HepG2 (cell line): ENCODE results near the gene CDH22. TPM values are rescaled to one million over a fixed set of nuclear protein-coding genes. Genes with fewer than 3 reads are reported as not detected.

Experiments used
- ATAC-seq: fragments of 200-7000 bp; cut with Tn5 transposase; 3 replicates; pipeline ENCODE4 v1.9.1; 2020; ENCODE audit warnings: mild to moderate bottlenecking, moderate library complexity
- BruUV-seq: library from RNA; stranded (reverse); fragments of 400-500 nt; replicated peaks from 2 replicates; lab custom pipeline; 2021; lab: Mats Ljungman, UMichigan
- CTCF ChIA-PET: fragments of 300-600 bp; formaldehyde crosslinking; extraction: SDS; loops from one replicate; lab custom pipeline; 2021; ENCODE audit warnings: low total read pairs, inconsistent platforms, low intra/inter-chr PET ratio; lab: Yijun Ruan, JAX
- POLR2A ChIA-PET: fragments of 350-600 bp; sonication (Branson Sonifier 250); formaldehyde crosslinking; loops from one replicate; lab custom pipeline; 2020; ENCODE audit warnings: antibody characterized with exemption, inconsistent platforms; lab: Yijun Ruan, JAX
- DNase-seq: peaks from one replicate; pipeline ENCODE4 v3.0.0-alpha.2; 2015; ENCODE audit warnings: low spot score
- FAIRE-seq: peaks from 3 replicates; lab custom pipeline; 2011; peaks lifted over from hg19 to GRCh38; lab: Jason Lieb, UNC
- H2AFZ ChIP-seq: one replicate; pipeline ENCODE4 v1.6.1; 2011; ENCODE audit warnings: low read length, inconsistent platforms
- H3K27ac ChIP-seq: fragments of 300-600 bp; 3 replicates; pipeline ENCODE4 v1.8.0; 2011; ENCODE audit warnings: mixed run types, mild to moderate bottlenecking, mixed read lengths, low read length, inconsistent platforms; ENCODE audit not compliant: insufficient read depth; ENCODE audit errors: extremely low read length
- H3K27me3 ChIP-seq, 2 experiments: fragments of 200-600 bp in 1 of 2; 2 replicates in 1 of 2; 3 replicates in 1 of 2; pipeline versions ENCODE4 v1.6.0 to v1.8.0; 2011; ENCODE audit warnings: low read length in 2 of 2, mild to moderate bottlenecking in 2 of 2, moderate library complexity in 2 of 2, inconsistent platforms in 1 of 2; ENCODE audit not compliant: insufficient read depth in 2 of 2, control insufficient read depth in 1 of 2
- H3K36me3 ChIP-seq, 2 experiments: fragments of 200-600 bp in 1 of 2; replicated peaks in 1 of 2; 2 replicates in 1 of 2; 3 replicates in 1 of 2; pipeline versions ENCODE4 v1.5.1 to v1.8.0; 2011; ENCODE audit warnings: low read length in 2 of 2, inconsistent platforms in 1 of 2; ENCODE audit not compliant: insufficient read depth in 2 of 2, control insufficient read depth in 1 of 2
- H3K4me1 ChIP-seq: 2 replicates; pipeline ENCODE4 v1.5.1; 2012; ENCODE audit warnings: low read length, inconsistent platforms; ENCODE audit not compliant: insufficient read depth
- H3K4me2 ChIP-seq: 2 replicates; pipeline ENCODE4 v1.6.0; 2011; ENCODE audit warnings: low read depth, low read length, inconsistent platforms
- H3K4me3 ChIP-seq, 3 experiments: fragments of 200-600 bp in 1 of 3; sonication (generic), shearing (Covaris generic) in 1 of 3; replicated peaks in 1 of 3; 2 replicates each; pipeline ENCODE4 v1.5.1; 2011 to 2016; ENCODE audit warnings: low read length in 3 of 3, inconsistent platforms in 2 of 3, low read depth in 2 of 3, mild to moderate bottlenecking in 2 of 3, control low read depth in 1 of 3, mixed read lengths in 1 of 3; ENCODE audit not compliant: insufficient read depth in 1 of 3
- H3K79me2 ChIP-seq: one replicate; pipeline ENCODE4 v1.6.1; 2011; ENCODE audit warnings: low read length, inconsistent platforms; ENCODE audit not compliant: insufficient read depth
- H3K9ac ChIP-seq: 2 replicates; pipeline ENCODE4 v1.6.0; 2011; ENCODE audit warnings: mild to moderate bottlenecking, low read depth, low read length, inconsistent platforms; ENCODE audit not compliant: insufficient read depth
- H3K9me3 ChIP-seq: 2 replicates; pipeline ENCODE4 v1.5.1; 2012; ENCODE audit warnings: mild to moderate bottlenecking, low read length
- H4K20me1 ChIP-seq: 2 replicates; pipeline ENCODE4 v1.6.0; 2011; ENCODE audit warnings: inconsistent platforms, mild to moderate bottlenecking, low read length, moderate library complexity; ENCODE audit not compliant: insufficient read depth
- HNF4A ChIP-seq: sonication (generic); formaldehyde crosslinking; IDR thresholded peaks from 2 replicates; pipeline ENCODE4 v1.4.0; 2020; ENCODE audit warnings: missing genetic modification reagents
- PAF1 ChIP-seq: IDR thresholded peaks from 2 replicates; pipeline ENCODE4 v1.6.1; 2016; ENCODE audit warnings: missing genetic modification reagents, missing compliant biosample characterization
- ZNF230 ChIP-seq: sonication (generic); formaldehyde crosslinking; IDR thresholded peaks from 2 replicates; pipeline ENCODE4 v1.4.0; 2020; ENCODE audit warnings: mild to moderate bottlenecking, missing genetic modification reagents
- WGBS: methylation state at CpG from one replicate; pipeline ENCODE4 v1.1.6; 2017; ENCODE audit warnings: low lambda C conversion rate; 5-methylcytosine and 5-hydroxymethylcytosine counted together
- in situ Hi-C: cut with HindIII; loops from 2 replicates; pipeline ENCODE4 v1.10.0; 2017; ENCODE audit warnings: low pct_unique_long_range_greater_than_20kb; ENCODE audit not compliant: extremely low pct_ligation_motif_present
- intact Hi-C: fragments of 100-400 bp; cut with micrococcal nuclease; formaldehyde crosslinking; loops from one replicate; pipeline ENCODE4 v1.10.0; 2022; ENCODE audit not compliant: unreplicated experiment
- polyA plus RNA-seq, 8 experiments: library from polyadenylated mRNA; depleted of rRNA in 3 of 8; stranded (reverse) in 7 of 8; unstranded in 1 of 8; fragments of >200 nt; fragmentation: Illumina TruSeq in 4 of 8; extraction: Trizol in 4 of 8; gene quantifications; 2 replicates each; pipeline versions ENCODE4 v1.2.1 to v1.2.3, GENCODE V29; 2011 to 2016; ENCODE audit warnings: low read depth in 4 of 8, missing spikeins in 1 of 8, mixed read lengths in 1 of 8; ENCODE audit not compliant: insufficient read depth in 1 of 8
- total RNA-seq, 5 experiments: library from RNA; depleted of rRNA; stranded (reverse); fragments of >200 nt; fragmentation: Illumina TruSeq; extraction: Trizol; gene quantifications; 2 replicates each; pipeline ENCODE4 v1.2.3, GENCODE V29; 2016; ENCODE audit warnings: low read depth in 1 of 5
- TF ChIP-seq, protein P1 (sequence below): sonication (generic); formaldehyde crosslinking; IDR thresholded peaks from 2 replicates; pipeline ENCODE4 v1.4.0; 2020; ENCODE audit warnings: missing genetic modification reagents
- TF ChIP-seq, protein P2 (sequence below): IDR thresholded peaks from 2 replicates; pipeline ENCODE4 v1.6.1; 2016
- TF ChIP-seq, protein P3 (sequence below): sonication (generic); formaldehyde crosslinking; IDR thresholded peaks from 2 replicates; pipeline ENCODE4 v1.4.0; 2020; ENCODE audit warnings: missing genetic modification reagents

Gene CDH22
- total and polyA plus RNA-seq, 2 of the 13 experiments (the other 11 are each of a cell fraction or from before 2014, with no cell fraction given), result not detected

DNA sequence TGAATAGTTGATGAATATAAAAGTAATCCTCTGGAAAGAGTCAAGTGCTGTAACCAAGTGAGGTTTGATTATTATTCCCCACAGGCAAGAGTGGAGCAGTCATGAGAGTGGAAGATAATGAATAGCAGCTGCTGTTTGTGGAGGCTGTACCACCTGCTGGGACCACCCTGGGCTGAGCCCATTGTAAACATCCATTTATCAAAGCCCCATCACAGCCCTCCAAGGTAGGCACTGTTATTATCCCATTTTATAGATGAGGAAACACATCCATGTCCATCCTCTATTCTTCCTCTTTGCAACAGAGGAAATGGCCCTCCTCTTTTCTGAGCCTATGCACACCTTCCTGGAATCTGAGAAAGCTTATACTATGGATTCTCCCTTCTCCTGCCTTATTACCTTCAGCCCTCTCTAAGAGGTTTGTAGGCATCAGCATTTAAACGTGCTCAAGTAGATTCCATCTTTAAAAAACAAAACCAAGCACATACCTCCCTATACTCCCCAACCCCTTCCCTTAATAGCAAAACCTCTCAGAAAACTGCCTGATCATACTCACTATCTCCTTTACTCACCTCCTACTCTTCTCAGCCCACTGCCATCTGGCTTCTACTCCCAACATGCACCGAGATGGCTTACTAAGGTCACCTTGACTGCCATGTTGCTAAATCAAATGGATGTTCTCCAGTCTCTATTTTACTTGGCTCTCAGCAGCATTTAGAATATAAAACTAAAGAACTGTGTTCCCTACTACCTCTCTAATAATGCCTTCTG lies 37.1 kb downstream of the CDH22 start:
- POLR2A ChIA-PET, result no interaction called here
- TF ChIP-seq, protein P1, sequence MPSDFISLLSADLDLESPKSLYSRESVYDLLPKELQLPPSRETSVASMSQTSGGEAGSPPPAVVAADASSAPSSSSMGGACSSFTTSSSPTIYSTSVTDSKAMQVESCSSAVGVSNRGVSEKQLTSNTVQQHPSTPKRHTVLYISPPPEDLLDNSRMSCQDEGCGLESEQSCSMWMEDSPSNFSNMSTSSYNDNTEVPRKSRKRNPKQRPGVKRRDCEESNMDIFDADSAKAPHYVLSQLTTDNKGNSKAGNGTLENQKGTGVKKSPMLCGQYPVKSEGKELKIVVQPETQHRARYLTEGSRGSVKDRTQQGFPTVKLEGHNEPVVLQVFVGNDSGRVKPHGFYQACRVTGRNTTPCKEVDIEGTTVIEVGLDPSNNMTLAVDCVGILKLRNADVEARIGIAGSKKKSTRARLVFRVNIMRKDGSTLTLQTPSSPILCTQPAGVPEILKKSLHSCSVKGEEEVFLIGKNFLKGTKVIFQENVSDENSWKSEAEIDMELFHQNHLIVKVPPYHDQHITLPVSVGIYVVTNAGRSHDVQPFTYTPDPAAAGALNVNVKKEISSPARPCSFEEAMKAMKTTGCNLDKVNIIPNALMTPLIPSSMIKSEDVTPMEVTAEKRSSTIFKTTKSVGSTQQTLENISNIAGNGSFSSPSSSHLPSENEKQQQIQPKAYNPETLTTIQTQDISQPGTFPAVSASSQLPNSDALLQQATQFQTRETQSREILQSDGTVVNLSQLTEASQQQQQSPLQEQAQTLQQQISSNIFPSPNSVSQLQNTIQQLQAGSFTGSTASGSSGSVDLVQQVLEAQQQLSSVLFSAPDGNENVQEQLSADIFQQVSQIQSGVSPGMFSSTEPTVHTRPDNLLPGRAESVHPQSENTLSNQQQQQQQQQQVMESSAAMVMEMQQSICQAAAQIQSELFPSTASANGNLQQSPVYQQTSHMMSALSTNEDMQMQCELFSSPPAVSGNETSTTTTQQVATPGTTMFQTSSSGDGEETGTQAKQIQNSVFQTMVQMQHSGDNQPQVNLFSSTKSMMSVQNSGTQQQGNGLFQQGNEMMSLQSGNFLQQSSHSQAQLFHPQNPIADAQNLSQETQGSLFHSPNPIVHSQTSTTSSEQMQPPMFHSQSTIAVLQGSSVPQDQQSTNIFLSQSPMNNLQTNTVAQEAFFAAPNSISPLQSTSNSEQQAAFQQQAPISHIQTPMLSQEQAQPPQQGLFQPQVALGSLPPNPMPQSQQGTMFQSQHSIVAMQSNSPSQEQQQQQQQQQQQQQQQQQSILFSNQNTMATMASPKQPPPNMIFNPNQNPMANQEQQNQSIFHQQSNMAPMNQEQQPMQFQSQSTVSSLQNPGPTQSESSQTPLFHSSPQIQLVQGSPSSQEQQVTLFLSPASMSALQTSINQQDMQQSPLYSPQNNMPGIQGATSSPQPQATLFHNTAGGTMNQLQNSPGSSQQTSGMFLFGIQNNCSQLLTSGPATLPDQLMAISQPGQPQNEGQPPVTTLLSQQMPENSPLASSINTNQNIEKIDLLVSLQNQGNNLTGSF (CRISPR knock-in tag), result no peak
- TF ChIP-seq, protein P2, sequence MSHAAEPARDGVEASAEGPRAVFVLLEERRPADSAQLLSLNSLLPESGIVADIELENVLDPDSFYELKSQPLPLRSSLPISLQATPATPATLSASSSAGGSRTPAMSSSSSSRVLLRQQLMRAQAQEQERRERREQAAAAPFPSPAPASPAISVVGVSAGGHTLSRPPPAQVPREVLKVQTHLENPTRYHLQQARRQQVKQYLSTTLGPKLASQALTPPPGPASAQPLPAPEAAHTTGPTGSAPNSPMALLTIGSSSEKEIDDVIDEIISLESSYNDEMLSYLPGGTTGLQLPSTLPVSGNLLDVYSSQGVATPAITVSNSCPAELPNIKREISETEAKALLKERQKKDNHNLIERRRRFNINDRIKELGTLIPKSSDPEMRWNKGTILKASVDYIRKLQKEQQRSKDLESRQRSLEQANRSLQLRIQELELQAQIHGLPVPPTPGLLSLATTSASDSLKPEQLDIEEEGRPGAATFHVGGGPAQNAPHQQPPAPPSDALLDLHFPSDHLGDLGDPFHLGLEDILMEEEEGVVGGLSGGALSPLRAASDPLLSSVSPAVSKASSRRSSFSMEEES, result no peak
- no peak for TF ChIP-seq PAF1
- TF ChIP-seq ZNF230 (CRISPR knock-in tag), result no peak
- TF ChIP-seq, protein P3, sequence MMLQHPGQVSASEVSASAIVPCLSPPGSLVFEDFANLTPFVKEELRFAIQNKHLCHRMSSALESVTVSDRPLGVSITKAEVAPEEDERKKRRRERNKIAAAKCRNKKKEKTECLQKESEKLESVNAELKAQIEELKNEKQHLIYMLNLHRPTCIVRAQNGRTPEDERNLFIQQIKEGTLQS (CRISPR knock-in tag), result no peak
- no peak for TF ChIP-seq HNF4A (CRISPR knock-in tag)
- TF ChIP-seq, all 625 proteins: peak for 0
- H3K27ac ChIP-seq, result no peak overlapping the region
- H3K9ac ChIP-seq, result no peak overlapping the region
- no peak for DNase-seq
- H3K79me2 ChIP-seq, result no peaks in the 10 kb centered on the region
- H4K20me1 ChIP-seq, result no peaks in the 10 kb centered on the region; the same call in 1 of the 2 replicates
- H2AFZ ChIP-seq, result no peak overlapping the region
- no peak overlapping the region for H3K4me3 ChIP-seq
- H3K36me3 ChIP-seq, result no peaks in the 10 kb centered on the region
- ATAC-seq, result no peak
- 0% methylated on average over 2 of the region's 2 CpGs for WGBS
- no peaks in the 10 kb centered on the region for H3K9me3 ChIP-seq
- in situ Hi-C loops (no loop called here), intact Hi-C loops (no loop called here)
- CTCF ChIA-PET, result no interaction called here
- BruUV-seq, result no TSS peak
- no peak for FAIRE-seq
- no peaks in the 10 kb centered on the region; the same call in 1 of the 2 replicates for H3K4me1 ChIP-seq
- H3K4me2 ChIP-seq, result no peak overlapping the region
- peaks cover 0 to 23% of the 10 kb centered on the region in 2 experiments; a peak in 2 of 5 replicates for H3K27me3 ChIP-seq
